GM10266 (cell line): Measurements from ENCODE around the gene RAB24.

Experiments
- DNase-seq: peaks from one replicate; pipeline ENCODE4 v3.0.0; 2012; ENCODE audit errors: extremely low spot score
- TF ChIP-seq, protein P1 (sequence below): IDR thresholded peaks from 2 replicates; pipeline ENCODE4 v1.5.1; 2012; ENCODE audit warnings: mild to moderate bottlenecking, low read depth; ENCODE audit not compliant: control insufficient read depth, insufficient read depth; ENCODE audit errors: missing control alignments

The RAB24 gene

DNA sequence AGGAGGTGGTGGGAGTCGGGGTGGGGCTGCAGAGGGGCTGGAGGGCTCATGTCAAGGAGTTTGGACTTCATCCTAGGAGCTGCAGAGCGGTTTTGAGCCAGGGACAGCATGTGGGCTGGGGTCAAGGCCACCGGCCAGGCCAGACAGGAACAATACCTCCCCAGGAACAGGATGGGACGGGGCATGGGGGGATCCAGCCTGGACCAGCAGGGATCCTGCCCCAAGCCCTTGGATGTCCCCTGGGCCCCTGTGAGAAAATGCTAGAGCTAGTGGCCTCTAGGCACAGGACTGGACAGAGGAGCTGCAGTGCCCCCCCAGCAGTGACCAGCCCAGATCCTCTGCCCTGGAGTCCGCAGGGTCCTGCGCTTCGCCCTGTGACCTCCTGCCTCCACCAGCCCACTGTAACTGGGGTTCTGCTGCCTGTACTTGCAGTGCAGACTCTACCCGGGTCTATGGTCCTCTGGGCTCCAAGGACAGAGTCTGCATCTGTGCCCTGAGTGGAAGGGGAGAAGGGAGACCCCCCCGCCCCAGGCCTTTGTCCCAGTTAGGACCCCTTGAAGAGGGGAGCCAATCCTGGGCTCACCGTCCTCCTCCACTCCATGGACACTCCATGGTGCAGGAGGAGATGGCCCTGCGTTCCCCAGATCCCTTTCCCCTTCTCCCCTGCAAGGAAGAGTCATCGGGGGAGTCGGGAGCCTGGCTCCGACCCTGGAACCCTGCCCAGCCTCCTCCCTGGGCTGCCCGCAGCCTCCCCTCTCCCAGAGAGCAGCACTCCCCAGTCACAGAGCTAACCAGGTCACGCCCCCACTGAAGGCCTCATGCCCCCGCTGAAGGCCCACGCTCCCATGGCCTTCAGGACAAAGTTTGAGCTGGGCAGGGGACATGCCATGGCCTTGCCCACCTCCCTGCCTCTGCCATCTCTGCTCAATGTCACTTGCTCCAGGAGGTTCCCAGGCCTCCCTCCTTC lies 11.1 kb upstream of the RAB24 start:
- DNase-seq, result no peak
- TF ChIP-seq, protein P1, sequence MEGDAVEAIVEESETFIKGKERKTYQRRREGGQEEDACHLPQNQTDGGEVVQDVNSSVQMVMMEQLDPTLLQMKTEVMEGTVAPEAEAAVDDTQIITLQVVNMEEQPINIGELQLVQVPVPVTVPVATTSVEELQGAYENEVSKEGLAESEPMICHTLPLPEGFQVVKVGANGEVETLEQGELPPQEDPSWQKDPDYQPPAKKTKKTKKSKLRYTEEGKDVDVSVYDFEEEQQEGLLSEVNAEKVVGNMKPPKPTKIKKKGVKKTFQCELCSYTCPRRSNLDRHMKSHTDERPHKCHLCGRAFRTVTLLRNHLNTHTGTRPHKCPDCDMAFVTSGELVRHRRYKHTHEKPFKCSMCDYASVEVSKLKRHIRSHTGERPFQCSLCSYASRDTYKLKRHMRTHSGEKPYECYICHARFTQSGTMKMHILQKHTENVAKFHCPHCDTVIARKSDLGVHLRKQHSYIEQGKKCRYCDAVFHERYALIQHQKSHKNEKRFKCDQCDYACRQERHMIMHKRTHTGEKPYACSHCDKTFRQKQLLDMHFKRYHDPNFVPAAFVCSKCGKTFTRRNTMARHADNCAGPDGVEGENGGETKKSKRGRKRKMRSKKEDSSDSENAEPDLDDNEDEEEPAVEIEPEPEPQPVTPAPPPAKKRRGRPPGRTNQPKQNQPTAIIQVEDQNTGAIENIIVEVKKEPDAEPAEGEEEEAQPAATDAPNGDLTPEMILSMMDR, result no peak

GRCh38 chr5:177313561-177314259 lies 10.2 kb upstream of the RAB24 start:
- TF ChIP-seq, protein P1, result no peak
- no peak for DNase-seq

DNA sequence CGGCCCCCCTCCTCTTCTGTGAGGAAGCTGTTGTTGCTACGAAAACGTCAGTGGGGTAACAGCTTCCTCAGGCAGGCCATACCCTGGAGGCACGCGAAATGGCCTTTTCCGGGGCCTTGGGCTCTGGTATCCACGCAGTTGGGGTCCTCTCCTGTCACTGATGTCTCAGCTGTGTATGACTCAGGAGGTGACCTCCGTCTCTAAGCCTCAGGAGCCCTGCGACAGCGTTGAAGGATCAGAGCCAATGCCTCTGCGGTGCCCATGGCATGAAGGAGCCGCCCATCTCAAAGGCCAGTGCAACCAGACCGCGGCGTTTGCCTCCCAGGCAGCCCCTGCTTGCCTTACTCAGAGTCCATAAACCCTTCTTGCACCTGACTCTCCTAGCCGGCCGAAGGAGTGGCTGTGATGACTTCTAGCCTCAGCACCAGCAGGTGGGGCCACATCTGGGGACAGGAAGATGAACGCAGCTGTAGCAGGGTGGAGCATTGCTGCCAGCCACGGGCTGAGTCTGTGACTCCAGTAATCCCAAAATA lies 9.2 kb upstream of the RAB24 start:
- DNase-seq, result peak; percentile 50
- TF ChIP-seq, protein P1, result peak; percentile 30

DNA sequence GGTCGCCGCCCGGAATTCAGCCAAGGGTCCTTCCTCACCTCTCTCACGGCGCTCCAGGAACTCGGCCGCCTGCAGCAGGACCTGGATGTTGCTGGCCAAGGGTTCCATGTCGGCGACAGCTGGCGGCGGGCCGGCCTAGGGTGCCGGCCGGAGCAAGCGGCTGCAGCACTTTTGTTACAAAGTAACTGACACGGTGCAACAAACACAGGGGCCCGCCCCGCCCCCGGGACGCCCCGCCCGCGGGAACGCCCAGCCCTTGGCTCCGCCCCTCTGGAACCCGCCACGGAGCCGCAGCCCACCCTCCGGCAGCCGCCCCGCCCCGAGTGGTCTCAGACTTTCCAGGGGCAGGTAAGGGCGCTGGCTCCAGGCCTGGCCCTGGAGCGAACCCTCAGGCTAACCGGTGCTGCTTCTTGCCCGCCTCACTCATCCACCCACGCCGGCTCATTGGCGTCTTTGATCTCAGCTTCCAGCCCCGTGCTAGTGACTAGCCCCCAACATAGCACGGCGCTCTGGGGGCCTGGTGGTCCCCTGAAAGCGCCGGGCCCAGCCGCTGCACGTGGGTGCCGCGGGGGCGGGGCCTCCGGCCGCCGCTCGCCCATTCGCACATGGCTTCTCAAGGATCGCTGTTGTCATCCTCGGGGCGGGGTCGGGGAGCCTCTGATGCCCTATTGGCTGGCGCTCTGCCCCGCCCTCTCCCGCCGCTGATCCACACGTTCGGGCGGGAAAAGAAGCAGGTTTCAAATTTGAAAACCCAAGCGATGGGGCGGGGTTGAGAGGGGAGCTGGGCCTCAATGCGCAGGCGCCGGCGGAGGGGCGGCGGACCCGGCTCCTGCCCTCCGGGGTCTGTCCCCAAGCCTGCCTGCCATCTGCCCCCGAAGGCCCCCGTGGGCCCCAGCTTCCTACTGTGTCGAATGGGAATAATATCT lies 8.5 kb upstream of the RAB24 start, which contains the start of gene MXD3:
MXD3 (minus strand) TSS at position 176 of the 926 bp plus-strand sequence; CDS start at position 108, 68 bp downstream.
- TF ChIP-seq, protein P1, result no peak
- DNase-seq, result peak; percentile 98

DNA sequence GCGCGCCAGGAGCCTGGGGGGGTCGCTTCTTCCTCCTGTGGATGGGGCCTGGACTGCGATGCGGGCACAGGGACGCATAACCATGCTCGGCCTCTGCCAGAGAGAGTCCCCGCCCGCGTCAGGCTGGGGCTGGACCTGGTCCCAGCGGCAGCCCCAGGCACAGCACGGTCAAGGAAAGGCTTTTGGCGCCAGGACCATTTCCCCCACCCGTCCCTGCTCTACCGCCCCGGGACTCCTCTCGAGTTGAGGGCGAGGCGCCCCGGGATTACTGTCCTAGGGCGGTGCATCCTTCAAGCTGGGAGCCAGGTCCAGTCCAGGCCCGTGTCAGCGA lies 7.8 kb upstream of the RAB24 start:
- TF ChIP-seq, protein P1, result no peak
- DNase-seq, result no peak

DNA sequence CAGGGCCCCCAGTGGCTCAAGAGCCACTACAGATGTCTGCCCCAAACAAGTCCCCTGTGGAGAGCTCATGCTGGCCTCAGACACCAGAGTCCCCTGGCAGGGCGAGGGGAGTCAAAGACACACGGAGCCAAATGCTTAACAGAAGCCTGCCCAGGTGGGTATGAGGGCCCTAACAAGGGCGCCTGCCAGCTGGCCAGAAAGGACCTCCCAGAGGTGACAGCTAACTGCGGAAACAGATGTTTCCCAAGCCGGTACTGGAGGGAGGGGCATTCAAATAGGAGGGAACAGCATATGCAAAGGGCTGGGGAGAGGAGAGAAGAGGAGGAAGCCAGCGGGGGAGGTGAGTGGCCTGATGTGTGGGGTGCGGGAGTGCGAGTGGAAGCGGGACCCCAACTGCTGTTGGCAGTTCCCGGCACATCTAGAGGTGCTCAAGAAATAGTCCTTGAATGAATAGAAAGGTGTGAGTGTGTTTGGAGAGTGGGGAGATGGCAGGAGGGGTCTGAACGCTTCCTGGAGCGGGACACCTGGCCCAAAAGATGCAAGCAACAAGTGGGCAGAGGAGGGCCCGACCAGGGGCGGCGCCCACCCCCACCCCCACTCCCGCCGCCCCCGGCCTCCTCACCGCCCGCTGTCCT lies 7.4 kb upstream of the RAB24 start:
- TF ChIP-seq, protein P1, result no peak
- DNase-seq, result peak; percentile 57
